Left colon (tissue), 2 donors: ENCODE results near the gene DOCK10. TPM values are rescaled to one million over a fixed set of nuclear protein-coding genes. Genes with fewer than 3 reads are reported as not detected.
A peak's percentile ranks its signal among the peaks of the same experiment; 100 is the strongest.

Experiments used
- ATAC-seq: fragments of 200-7000 bp; cut with Tn5 transposase; one replicate; pipeline ENCODE4 v1.9.1; 2020; ENCODE audit warnings: mild to moderate bottlenecking, moderate library complexity
- DNase-seq, 2 donors: peaks; one replicate each; pipeline ENCODE4 v3.0.0-alpha.2; 2020
- intact Hi-C, 2 donors: fragments of 100-400 bp; cut with DNase I in 1 of 2; cut with micrococcal nuclease in 1 of 2; formaldehyde crosslinking; loops; one replicate each; pipeline versions ENCODE4 v1.11.2 to v1.14.0; 2022; cut with DNase I, micrococcal nuclease
- total RNA-seq, 2 donors: library from RNA; stranded (reverse); fragmentation: NEBNext Ultra II Directional; extraction: Animal tissue kit (Norgen Biotek cat#: 25700); gene quantifications; one replicate each; pipeline ENCODE4 v1.2.1, GENCODE V29; 2021
- donor health status: DM: no; HTN: no; CAD: no.
- donor health status: DM: yes; HTN: yes; CAD: no.

The DOCK10 gene
- total RNA-seq, 2 donors from 2014 or later, result 11.9 to 14.0 TPM

DNA sequence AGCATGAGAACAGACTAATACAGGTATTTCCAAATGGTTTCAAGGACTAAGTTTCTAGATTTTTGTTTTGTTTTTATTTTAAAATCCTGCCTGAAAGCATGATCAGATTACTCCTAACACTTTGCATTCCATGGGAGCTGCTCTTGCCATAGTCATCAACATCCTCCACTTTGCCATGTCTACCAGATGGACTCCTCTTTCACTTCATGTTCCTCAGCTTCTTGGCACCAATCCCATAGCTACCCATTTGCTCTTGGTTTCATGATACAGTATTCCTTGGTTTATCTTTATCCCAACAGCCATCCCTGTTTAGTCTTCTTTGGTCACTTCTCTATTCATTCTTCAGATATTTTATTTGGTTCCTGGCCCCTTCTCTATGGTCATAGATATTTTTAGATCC lies 171.9 kb downstream of the DOCK10 start:
- ATAC-seq, result no peak
- intact Hi-C loops, result no loop called here
- DNase-seq, result no peak

DNA sequence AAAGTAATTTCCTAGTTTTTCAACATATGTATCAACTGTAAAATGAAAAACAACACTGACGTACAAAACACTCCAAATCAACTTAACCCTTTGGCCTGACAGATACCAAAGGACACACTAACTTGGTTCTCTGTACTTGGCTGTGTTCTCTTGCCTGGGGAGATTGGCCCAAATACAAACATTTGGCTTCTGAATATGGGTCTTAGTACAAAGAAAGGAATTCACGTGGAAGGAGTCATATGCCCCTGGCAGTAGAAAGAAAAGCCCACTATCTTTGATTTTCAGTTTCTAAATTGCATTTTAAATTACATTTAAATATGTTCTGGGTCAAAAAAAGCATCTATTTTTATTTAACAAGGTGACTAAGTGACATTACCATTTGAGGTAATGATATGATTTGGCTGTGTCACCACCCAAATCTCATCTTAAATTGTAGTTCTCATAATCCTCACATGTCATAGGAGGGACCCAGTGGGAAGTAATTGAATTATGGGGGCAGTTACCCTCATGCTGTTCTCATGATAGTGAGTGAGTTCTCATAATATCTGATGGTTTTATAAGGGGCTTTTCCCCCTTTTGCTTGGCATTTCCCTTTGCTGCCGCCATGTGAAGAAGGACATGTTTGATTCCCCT lies 172.6 kb downstream of the DOCK10 start:
- ATAC-seq, result no peak
- intact Hi-C loops, result no loop called here
- no peak for DNase-seq

DNA sequence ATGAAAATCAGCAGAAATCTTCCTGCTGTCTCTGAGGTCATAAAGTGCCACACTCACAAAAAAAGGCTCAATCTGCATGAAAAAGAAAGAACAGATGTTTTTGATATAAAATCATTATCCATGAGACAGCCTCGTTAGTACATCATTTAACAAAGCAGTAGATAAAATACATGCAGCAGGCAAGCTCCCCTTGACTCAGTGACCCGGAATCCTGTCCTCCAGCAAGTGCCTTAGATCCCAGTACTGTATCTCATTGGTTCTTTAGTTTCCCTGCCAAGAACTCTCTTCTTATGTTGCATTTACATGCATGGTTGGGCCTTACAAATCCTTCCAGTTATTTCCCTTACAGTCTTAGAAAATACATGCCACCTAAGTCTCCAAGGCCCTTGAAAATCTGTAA lies 177.3 kb downstream of the DOCK10 start:
- no peak for ATAC-seq
- no peak for DNase-seq
- intact Hi-C loops, result no loop called here

DNA sequence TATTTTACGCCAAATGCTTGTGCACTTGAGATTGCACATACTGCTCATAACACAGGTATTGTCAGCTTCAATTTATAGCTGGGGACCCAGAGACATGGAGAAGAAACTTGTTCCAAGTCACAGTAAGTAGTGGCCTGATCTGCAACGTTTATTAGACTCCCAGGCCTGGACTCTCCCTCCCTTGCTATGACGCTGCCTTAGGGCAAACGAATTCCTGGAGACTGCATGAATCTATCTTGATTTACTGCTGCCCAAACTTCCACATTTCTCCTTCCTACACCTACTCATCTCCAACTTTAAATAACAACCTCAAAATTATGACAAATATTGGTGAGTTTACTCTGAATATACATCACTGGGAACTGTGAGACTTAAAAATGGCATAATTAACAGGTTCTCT lies 181.0 kb downstream of the DOCK10 start:
- DNase-seq, result no peak

DNA sequence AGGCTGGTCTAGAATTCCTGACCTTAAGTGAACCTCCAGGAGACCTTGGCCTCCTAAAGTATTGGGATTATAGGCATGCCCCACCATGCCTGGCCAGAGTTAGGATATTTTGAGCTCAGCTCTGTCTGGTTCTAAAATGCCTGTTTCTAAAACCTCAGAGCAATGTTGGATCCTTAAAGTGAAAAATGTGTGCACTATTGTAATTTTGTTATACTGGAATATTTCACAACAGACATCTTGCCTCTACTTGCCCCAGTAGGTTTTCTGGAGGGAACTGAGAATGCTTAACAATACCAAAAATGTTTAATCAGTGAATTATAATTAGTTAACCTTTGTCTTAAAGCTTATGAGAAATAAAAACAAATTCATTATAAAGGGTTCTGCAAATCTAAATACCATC lies 181.5 kb downstream of the DOCK10 start:
- ATAC-seq, result no peak
- no peak for DNase-seq

More for the DNA sequence above, 181.0 kb downstream of the DOCK10 start:
- ATAC-seq, result no peak
- intact Hi-C loops, result no loop called here

DNA sequence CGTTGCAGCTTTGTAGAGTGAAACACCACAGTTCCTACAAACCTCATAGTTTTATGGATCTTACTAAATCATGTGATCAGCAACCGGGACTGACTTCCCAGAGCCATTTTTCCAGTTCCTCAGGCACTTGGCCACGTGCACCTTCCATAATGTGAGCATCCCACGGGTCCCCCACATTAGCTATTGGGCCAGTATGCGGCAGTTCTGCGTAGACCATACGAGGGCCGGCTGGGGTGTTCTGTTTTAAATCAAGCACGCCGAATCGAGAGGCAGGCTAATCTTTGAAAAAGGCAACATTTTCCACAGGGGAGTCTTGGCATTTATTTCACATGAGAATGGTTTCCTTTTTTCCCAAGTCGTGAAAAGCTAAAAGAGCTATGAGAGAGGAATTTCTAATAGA lies 190.5 kb downstream of the DOCK10 start:
- no peak for DNase-seq
- ATAC-seq, result no peak
- intact Hi-C loops, result no loop called here

More for the DNA sequence above, 181.5 kb downstream of the DOCK10 start:
- intact Hi-C loops, result no loop called here

DNA sequence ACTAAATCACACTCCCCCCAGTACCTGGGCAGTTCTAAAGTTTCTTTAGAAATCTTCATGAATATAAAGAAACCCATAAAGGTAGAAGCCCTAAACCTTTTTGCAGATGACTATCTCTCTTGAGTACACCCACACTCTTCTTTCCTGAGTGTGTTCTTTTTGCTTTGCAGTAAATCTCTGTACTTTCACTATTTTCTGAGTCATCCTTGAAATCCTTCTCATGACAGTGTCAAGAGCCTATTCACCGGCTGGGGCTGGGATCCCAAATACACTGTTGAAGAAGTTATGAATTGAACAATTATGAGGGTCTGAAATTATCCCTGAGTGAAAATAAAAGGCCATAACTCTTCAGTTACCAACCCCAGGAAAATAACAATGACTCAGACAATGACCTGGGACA lies 192.2 kb downstream of the DOCK10 start:
- intact Hi-C loops, result no loop called here
- DNase-seq (no peak), ATAC-seq (no peak)

DNA sequence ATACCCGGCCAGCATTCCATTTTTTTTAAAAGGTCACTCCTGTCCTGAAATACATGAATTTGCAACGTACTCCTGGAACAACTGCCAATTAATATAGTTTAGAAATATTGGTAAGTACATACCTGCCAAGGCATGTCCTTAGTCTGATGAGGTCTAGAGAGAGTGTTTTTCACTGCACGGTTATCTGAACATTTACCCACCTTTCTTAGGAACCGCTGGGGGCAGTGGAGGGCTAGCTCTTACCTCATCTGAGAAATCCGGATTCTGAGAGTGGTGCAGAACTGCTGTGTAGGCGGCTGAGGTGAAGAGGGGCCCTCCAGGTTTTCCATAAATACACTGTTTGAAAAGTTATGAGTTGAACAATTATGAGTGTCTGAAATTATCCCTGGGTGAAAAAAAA lies 193.0 kb downstream of the DOCK10 start:
- no peak for ATAC-seq
- no peak for DNase-seq
- intact Hi-C loops, result no loop called here

DNA sequence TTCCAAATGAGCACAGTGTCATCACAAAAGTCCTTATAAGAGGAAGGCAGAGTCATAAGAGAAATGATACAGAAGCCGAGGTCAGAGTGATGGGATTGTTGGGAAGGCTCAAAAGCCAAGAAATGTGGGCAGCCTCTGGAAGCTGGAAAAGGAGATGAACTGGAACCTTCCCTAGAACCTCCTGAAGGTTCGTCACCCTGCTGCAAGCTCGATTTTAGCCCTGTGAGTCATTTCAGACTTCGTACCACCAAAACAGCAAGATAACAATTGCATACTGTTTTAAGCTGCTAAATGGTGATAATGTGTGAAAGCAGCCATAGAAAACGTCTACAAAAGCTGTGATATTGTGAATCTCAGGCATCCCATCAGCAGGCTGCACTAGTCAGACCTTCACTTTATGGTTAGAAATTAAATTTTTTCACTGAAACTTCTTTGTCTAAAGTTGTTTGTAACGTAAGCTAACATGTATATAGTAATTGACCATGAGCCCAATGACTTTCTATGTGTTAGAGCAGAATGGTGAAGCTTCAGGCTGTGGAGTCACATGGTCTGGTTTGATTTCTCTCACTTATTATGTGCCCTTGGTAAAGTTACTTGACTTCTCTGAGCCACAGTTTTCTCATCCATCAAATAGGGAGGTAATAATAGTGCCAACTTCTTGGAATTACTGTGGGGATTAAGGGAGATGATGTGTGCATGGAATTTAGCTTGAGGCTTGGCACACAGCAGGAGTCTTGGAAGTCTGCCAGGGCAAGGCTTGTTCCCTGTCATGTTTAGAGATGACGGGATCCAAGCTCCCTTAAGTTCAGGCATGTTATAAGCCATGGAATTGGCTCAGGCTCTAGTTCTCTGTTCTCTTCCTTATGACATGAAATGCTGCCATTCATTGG lies 194.1 kb downstream of the DOCK10 start:
- ATAC-seq, result no peak
- intact Hi-C loops, result no loop called here
- peak in 1 of 2 donors; percentile 11 for DNase-seq

DNA sequence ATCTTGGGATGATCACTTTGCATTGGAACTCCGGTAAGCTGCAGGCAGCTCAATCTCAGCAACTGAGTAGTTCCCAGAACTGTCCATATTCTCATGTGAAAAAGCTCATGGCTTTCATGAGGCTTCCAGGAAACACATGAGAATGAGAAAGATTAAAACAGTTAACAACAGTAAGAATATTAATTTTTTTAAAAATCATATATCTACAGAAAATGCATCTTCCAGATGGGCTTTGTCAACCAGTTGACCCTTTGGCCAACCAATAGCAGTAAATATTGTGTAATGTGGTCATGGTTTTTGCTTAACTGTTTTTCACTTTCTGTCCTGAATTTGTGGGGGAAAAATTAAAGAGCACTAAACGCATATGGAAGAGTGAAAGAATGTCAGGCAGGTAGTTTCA lies 194.9 kb downstream of the DOCK10 start:
- intact Hi-C loops, result no loop called here
- ATAC-seq (no peak), DNase-seq (no peak)

DNA sequence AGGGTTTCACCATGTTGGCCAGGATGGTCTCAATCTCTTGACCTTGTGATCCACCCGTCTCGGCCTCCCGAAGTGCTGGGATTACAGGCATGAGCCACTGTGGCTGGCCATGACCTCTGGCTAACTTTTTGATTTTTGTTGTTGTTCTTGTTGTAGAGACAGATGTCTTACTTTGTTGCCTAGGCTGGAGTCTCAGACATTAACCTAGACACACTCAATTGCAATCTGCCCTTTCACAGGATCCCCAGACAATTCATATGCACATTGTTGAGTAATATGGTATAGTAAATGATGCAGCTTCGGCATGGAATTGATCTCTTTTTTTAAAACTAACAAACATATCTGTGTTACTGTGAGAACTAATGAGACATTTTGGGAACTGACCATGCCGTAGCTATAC lies 195.6 kb downstream of the DOCK10 start:
- intact Hi-C loops, result no loop called here
- no peak for DNase-seq
- no peak for ATAC-seq

DNA sequence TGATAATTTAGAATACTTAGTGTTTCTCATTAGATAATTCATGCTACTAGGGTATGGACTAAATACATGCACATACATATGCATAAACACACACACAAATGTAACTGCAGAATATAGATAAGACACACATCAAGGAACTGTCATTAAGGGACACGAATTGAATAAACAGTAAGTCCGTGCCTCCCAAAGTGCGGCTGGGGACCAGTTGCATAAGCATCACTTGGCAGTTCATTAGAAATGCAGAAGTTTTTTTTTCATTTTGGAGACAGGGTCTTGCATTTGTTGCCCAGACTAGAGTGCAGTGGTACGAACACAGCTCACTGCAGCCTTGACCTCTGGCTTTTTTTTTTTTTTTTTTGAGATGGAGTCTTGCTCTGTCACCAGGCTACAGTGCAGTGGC lies 196.1 kb downstream of the DOCK10 start:
- ATAC-seq, result no peak
- DNase-seq, result no peak
- intact Hi-C loops, result no loop called here

DNA sequence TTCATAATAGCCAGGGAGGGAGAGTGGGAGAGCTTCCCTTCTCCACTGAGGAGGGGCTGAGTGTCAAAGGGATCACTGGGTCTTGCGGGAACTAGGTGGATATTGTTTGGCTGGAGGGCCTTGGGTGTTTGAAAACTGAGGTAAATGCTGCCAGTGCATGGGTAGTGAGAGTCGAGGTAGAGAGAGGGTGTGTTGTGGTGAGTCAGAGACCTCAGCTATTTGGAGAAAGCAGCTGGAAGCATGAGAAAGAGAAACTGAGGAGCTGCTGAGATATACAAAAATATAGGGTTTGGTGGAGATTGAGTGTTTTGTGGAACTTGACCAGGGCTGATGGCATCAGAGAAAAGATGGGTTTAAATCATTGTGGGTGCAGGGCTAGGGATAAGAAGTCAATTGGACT lies 199.1 kb downstream of the DOCK10 start:
- intact Hi-C loops, result no loop called here

DNA sequence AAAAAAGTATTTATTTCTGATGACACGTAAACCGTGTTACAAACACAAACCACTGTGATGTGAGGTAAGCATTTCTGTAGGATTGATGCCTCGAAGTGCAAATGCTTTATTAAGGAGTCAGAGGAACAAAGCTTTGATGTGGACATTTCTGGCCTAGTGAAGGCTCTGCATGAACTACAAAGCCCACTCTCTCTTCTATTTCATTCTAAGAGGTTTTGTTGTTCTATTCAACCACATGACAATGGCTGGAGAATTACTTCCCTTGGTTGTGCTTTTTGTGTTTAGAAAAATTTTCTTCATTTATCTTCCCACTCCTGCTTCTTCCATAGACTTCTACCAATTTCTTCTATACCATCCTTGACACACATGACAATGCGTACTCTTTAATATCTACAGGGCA lies 200.4 kb downstream of the DOCK10 start:
- no peak for ATAC-seq
- DNase-seq, result no peak
- intact Hi-C loops, result no loop called here

More for the DNA sequence above, 199.1 kb downstream of the DOCK10 start:
- ATAC-seq (no peak), DNase-seq (no peak)

DNA sequence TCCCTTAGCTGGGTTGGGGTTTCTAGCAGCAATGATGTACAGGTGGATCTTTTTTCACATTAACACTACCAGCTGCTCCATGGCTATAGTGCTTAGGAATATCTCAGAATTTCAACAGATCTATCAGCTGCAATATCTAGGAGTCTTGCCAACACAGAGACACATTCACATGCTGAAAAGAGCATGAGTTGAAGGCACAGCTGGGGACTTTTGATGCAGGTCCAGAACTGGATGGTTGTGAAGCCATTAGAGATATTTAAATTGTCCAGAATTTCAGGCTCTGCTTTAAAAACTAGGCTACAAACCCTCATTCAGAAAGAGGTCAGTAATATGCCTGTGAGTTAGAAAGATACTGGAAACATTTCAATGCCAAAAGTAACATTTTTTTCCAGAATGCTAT lies 203.9 kb downstream of the DOCK10 start:
- no peak for DNase-seq
- intact Hi-C loops, result no loop called here
- ATAC-seq, result no peak

DNA sequence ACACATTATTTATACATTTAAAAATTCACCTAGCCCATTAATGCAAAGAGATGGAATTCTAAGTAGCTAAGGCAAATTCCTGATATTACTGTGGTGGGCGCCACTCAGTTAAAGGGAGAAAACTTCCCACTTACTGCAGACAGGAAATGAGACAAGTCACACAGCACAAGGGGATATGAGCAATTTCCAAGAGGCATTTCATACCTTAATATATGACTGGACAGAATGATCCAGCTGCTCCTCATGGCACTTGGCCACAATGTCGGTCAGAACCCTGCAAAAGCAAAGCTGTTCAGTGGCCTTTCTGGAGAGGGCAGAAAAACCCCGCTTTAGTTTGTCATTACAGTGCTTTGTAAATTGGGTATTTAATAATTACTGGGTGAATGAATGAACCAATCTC lies 204.7 kb downstream of the DOCK10 start:
- DNase-seq (no peak), ATAC-seq (no peak)
- intact Hi-C loops, result no loop called here

DNA sequence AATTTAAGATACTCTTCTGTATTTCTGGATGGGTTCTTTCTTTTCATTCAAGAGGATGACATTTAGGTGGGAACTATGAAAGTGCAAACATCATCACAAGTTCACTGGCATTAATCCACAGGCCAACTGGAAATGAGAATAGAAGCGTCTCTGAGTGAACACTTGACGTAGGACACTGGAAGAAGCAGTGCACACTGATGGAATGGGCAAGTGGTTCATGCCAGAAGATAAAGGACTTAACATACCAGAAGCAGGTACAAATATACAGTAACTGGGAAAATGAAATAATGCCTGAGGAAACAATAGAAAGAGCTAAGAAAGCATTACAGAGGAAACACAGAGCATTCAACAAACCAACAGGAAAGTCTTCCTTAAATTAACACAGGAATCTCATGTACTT lies 205.2 kb downstream of the DOCK10 start:
- DNase-seq, result no peak
- no peak for ATAC-seq
- intact Hi-C loops, result no loop called here

DNA sequence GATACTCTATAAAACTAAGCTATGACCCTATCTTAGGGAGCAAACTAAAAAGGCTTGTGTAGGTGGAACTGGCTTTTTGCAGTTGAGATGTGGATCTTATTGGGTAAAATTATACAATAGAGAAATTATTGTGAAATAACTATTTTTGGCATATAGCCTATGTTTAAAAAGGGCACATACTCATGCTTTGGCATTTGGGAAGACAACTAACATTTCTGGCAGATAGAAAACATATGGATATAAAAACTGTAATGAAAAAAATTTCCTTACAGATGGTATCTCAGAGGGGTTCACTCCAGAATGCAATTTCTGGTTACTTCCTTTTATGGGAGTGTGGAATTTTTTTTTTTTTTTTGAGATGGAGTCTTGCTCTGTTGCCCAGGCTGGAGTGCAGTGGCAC lies 206.0 kb downstream of the DOCK10 start:
- ATAC-seq (no peak), DNase-seq (no peak)
- intact Hi-C loops, result no loop called here

DNA sequence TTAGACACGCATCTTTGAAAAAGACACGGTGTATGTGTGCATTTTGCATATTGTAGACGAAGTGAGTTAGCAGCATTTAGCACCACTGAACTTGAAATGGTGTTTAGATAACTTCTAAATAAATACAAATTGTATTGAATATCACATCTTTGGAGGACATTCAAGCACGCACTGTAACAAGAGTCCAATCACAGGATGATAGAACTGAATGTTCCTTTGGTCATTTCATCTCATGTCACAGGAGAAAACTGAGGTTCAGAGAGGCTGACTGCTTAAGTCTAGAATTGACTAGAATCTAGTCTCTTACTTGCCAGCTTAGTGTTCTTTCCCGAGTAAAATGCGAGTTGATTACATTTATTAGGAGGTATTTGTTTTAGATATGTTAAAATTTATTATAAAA lies 206.9 kb downstream of the DOCK10 start:
- DNase-seq, result no peak
- ATAC-seq, result no peak
- intact Hi-C loops, result no loop called here

DNA sequence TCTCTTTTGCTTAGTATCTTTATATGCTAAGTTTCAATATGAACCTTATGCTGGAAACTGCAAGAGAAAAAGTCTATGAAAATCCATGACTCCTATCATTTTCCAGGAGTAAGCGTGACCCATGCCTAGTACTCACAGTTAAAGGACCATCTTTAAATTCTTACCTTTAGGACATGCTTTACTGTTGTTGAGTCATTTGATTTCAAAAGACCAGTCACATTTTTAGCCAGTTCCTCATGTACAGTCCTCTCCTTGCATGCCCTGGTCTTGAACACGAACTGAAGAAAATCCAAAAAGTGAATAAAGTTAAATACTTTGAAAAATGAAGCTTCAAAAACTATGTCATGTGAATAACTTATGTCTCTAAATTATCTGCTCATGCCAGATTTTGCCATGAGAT lies 208.3 kb downstream of the DOCK10 start:
- intact Hi-C loops, result no loop called here
- no peak for ATAC-seq
- no peak for DNase-seq

DNA sequence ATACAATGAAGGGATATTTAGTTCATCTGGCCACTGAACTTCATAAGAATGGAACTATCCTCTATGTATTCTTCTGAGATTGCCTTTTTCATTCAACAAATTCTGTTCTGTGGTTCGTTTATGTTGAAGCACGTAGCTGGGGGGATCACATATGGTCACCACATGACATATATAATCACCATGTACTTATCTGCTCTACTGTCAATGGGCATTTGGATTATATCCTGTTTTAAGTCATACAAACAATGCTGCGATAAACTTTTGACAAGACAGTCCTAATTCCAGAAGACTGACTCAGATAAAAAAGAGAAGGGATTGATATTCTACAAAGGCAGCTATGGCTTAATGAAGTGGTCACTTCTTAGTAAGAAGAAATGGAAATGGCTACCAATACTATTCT lies 210.1 kb downstream of the DOCK10 start:
- no peak for DNase-seq
- no peak for ATAC-seq
- intact Hi-C loops, result no loop called here
